ENCODE measurements around the gene SYT1. TPM values are rescaled to one million over a fixed set of nuclear protein-coding genes. Genes with fewer than 3 reads are reported as not detected.

The SYT1 gene
- total RNA-seq, 4 donors from 2014 or later, result 1.1 to 3.7 (median 1.9) TPM

DNA sequence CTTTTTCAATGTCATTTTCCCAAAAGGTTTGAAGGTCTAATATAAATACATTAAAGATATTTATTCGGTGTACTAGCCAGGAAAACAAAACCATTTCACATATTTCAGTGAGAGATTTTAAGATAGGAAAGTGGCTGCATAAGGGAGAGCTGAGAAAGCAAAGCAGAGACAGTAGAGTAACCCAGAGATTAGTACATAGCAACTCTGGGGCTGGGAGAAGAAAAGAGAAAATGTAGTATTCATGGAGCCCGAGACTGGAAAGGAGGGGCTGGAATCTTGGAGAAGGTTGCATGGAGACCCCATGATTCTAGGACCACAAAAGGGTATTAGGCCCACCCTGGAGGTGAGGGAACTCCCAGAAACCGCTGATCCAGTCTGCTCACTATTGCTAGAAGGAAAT, 589.2 kb downstream of the SYT1 start:
- TF ChIP-seq, protein P1, sequence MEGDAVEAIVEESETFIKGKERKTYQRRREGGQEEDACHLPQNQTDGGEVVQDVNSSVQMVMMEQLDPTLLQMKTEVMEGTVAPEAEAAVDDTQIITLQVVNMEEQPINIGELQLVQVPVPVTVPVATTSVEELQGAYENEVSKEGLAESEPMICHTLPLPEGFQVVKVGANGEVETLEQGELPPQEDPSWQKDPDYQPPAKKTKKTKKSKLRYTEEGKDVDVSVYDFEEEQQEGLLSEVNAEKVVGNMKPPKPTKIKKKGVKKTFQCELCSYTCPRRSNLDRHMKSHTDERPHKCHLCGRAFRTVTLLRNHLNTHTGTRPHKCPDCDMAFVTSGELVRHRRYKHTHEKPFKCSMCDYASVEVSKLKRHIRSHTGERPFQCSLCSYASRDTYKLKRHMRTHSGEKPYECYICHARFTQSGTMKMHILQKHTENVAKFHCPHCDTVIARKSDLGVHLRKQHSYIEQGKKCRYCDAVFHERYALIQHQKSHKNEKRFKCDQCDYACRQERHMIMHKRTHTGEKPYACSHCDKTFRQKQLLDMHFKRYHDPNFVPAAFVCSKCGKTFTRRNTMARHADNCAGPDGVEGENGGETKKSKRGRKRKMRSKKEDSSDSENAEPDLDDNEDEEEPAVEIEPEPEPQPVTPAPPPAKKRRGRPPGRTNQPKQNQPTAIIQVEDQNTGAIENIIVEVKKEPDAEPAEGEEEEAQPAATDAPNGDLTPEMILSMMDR (IDR thresholded peaks at IDR 0.05; ENCODE audit: low read depth), result no peak

DNA sequence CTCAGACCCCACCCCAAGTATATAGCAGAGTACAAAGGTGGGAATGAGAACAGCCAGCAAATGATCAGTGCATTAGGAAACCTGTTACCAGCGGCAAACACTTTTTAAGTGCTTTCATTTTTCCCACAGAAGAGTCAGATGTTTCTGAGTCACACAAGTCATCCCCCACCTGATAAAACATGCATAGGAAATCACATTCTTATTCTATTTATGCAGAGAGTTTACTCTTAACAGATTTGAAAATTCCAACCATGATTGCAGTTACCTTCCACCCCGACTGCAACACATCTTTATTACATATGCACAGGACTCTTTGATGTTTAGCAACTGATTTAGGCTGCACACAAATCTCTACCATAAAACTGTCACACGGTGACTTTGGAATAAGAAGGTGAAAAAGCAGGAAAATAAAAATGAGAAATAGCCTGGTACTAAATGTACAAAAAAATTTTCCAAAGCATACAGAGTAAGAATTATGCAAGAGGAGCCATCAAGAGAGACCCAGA, 589.8 kb downstream of the SYT1 start:
- TF ChIP-seq, protein P1 (IDR thresholded peaks at IDR 0.05; ENCODE audit: low read depth), result no peak

DNA sequence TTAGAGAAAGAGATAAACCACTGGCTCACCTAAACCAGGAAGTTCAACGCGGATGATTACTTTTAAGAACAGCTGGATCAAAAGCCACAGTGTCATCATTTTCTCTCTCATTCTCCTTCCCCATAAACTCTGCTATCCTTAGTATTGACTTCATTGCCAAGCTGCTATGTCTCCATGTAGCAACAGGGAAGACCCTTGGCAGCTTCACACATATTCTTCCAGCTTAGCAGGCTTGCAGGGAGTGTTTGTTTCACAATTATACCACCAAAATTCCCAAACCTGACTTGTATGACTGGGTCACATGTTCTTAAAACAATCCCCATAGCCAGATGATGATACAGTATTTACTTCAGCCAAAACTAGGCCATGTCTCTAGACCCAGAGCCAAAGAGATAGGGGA, 590.7 kb downstream of the SYT1 start:
- TF ChIP-seq, protein P1 (IDR thresholded peaks at IDR 0.05; ENCODE audit: low read depth), result no peak

DNA sequence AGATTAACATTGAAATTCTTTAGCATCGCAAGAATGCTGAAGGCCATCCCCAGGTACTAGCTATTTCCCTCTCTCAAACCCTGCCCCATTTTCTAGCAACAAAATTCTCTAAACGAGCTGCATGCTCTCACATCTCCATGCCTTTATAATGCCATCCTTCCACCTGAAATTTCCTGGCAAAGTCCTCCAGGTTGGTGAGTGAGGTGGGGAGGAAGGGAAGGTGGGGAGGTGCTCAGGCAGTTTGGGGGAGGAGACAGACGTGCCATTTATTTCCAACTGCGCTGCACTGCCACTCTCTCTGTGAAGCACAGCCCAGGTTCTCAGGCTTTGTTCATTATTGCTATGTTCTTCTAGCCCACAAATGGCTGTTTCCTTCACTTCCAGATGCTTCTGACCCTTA, 617.7 kb downstream of the SYT1 start:
- TF ChIP-seq, protein P1 (IDR thresholded peaks at IDR 0.05; ENCODE audit: low read depth), result no peak

DNA sequence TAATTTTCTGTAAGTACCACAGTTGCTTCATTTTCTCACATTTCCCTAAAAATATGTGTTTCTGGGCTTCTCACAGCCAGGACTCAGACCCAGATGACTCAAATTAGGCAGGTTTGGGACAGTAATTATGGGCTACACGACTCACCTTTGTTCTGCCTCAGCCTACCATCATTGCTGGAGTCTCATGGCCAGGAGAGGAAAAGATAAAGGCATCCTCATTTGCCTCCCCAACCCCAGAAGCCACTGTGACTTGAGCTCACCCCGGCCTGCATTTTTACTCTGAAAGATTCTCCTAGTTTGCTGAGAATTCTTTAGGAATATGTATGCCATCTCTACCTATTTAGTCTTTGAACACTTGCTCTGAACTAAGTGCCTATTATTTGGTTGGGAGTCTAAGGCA, 618.3 kb downstream of the SYT1 start:
- TF ChIP-seq, protein P1 (IDR thresholded peaks at IDR 0.05; ENCODE audit: low read depth), result no peak

DNA sequence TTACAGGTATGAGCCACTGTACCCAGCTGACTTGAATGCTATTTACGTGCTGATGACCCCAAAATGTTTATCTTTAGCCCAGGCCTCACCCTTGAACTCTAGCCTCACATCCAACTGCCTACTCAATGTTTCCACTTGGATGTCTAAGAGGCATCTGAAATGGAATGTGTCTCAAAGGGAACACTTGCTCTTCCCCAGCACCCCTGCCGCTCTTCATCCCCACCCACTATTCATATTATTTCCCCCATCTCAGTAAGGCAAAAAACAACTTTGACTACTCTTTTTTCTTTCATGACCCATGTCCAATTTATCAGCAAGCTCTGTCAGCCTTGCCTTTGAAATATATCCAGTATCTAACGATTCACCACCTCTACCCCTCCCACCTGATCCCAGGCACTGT, 621.6 kb downstream of the SYT1 start:
- TF ChIP-seq, protein P1 (IDR thresholded peaks at IDR 0.05; ENCODE audit: low read depth), result no peak

DNA sequence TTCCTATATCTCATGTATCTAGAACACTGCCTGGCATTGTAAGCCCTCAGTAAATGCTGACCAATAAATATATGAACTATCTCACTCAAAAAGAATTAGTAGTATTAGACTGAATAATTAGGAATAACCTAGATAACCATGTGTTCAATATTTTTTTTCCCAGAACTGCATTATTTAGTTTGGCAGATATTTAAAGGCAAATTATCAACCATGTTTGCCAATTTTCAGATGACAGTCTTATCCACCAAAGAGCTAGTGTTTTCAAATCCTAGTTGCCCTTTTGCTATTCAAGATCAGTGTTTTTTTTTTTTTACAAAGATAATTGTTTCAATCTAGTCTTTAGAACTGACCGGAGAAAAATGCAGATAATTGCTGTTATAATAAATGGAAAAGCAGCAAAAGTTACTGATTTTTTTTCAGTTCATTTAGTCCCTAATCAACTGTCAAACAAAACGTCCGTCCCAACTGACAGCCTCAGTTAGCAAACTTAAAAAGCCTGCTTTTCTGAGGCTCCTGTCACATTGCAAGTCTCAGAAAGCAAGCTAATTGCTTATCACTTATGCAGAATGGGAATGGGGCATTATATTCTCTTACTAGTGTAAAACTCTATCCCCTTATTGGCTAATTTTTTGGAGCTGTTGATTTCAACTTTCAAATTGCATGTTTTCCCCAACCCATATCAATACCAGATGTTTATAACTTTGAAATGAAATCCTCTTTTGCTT, 623.0 kb downstream of the SYT1 start:
- TF ChIP-seq, protein P1 (IDR thresholded peaks at IDR 0.05; ENCODE audit: low read depth), result no peak

Small RNAs within 50 kb of the gene (small RNA-seq; reads per million reads assigned to genes)
- gene MIR1252, result not detected
